Caco-2 (cell line): ENCODE results near the gene KLHL6. TPM values are rescaled to one million over a fixed set of nuclear protein-coding genes. Genes with fewer than 3 reads are reported as not detected.

Experiments
- BruUV-seq: library from RNA; stranded (reverse); fragments of 400-500 nt; replicated peaks from 2 replicates; lab custom pipeline; 2021; lab: Mats Ljungman, UMichigan
- CTCF ChIA-PET: fragments of 300-600 bp; sonication (Branson Sonifier 250); formaldehyde crosslinking; loops from one replicate; lab custom pipeline; 2022; ENCODE audit warnings: antibody characterized with exemption; lab: Charles Lee
- POLR2A ChIA-PET: fragments of 300-600 bp; sonication (Branson Sonifier 250); formaldehyde crosslinking; loops from one replicate; lab custom pipeline; 2022; ENCODE audit warnings: antibody characterized with exemption; lab: Charles Lee
- DNase-seq, 2 experiments: peaks; one replicate each; pipeline versions ENCODE4 v3.0.0 to v3.0.0-alpha.2; 2020 to 2022
- H3K27me3 ChIP-seq: replicated peaks from 2 replicates; pipeline ENCODE4 v1.6.0; 2011; ENCODE audit warnings: low read length; ENCODE audit not compliant: control insufficient read depth, insufficient read depth
- H3K36me3 ChIP-seq: 2 replicates; pipeline ENCODE4 v1.5.1; 2011; ENCODE audit warnings: low read length; ENCODE audit not compliant: control insufficient read depth, insufficient read depth
- H3K4me1 ChIP-seq: fragments of 250-450 bp; sonication (Bioruptor Pico); 2 replicates; pipeline ENCODE4 v1.5.1; 2020; ENCODE audit warnings: mild to moderate bottlenecking
- H3K4me3 ChIP-seq: 2 replicates; pipeline ENCODE4 v1.5.1; 2011; ENCODE audit warnings: low read depth, mild to moderate bottlenecking, control low read depth, low read length
- H3K9me3 ChIP-seq: fragments of 250-450 bp; sonication (Bioruptor Pico); 2 replicates; pipeline ENCODE4 v1.5.1; 2020; ENCODE audit warnings: mild to moderate bottlenecking, moderate library complexity
- H3K27ac Mint-ChIP-seq: one replicate; pipeline ENCODE4 v1.8.0; 2022; ENCODE audit warnings: mixed read lengths; ENCODE audit not compliant: unreplicated experiment
- H3K27me3 Mint-ChIP-seq: one replicate; pipeline ENCODE4 v1.8.0; 2022; ENCODE audit warnings: mixed read lengths; ENCODE audit not compliant: insufficient read depth, unreplicated experiment
- H3K36me3 Mint-ChIP-seq: one replicate; pipeline ENCODE4 v1.8.0; 2022; ENCODE audit warnings: mild to moderate bottlenecking, mixed read lengths; ENCODE audit not compliant: insufficient read depth, unreplicated experiment
- H3K4me1 Mint-ChIP-seq: one replicate; pipeline ENCODE4 v1.8.0; 2022; ENCODE audit warnings: low read depth, mixed read lengths; ENCODE audit not compliant: unreplicated experiment
- H3K4me3 Mint-ChIP-seq: one replicate; pipeline ENCODE4 v1.8.0; 2022; ENCODE audit warnings: mild to moderate bottlenecking, moderate library complexity, mixed read lengths; ENCODE audit not compliant: unreplicated experiment
- H3K9me3 Mint-ChIP-seq: one replicate; pipeline ENCODE4 v1.8.0; 2022; ENCODE audit warnings: mixed read lengths; ENCODE audit not compliant: unreplicated experiment
- CTCF ChIP-seq, 2 experiments: fragments of 200-600 bp in 1 of 2; IDR thresholded peaks; 1 replicate in 1 of 2; 2 replicates in 1 of 2; pipeline versions ENCODE4 v1.5.1 to v1.8.0; 2011 to 2022; ENCODE audit warnings: antibody characterized with exemption in 1 of 2, control low read depth in 1 of 2, inconsistent platforms in 1 of 2, low read depth in 1 of 2, low read length in 1 of 2, mild to moderate bottlenecking in 1 of 2, moderate library complexity in 1 of 2; ENCODE audit not compliant: insufficient read depth in 1 of 2, severe bottlenecking in 1 of 2, unreplicated experiment in 1 of 2
- intact Hi-C: fragments of 100-400 bp; cut with micrococcal nuclease; formaldehyde crosslinking; loops from one replicate; pipeline ENCODE4 v1.10.0; 2022; ENCODE audit not compliant: unreplicated experiment
- total RNA-seq: library from RNA; stranded (reverse); gene quantifications from 2 replicates; pipeline ENCODE4 v1.2.3, GENCODE V29; 2022

Gene KLHL6
- total RNA-seq, 1 experiment from 2014 or later, result not detected

GRCh38 chr3:183449791-183450190 is 105.7 kb downstream of the KLHL6 start:
- ChIA-PET CTCF (interaction anchor here (1.5 kb wide), 1 partner anchor 16 kb away, joined by 3 read pairs; no protein-coding TSS in a partner anchor), POLR2A (interaction anchor here (0.6 kb wide), 1 partner anchor 248 kb away, joined by 4 read pairs; the partner anchor contains the start of gene YEATS2)
- H3K4me1 ChIP-seq, result no peaks in the 10 kb centered on the region
- no TSS peak for BruUV-seq
- no peak overlapping the region for H3K4me3 ChIP-seq
- intact Hi-C loops, result loop anchor here (5.0 kb wide), 1 partner anchor 57 kb away; no protein-coding TSS in a partner anchor
- H3K9me3 Mint-ChIP-seq, result no peaks in the 10 kb centered on the region
- H3K36me3 Mint-ChIP-seq, result peaks cover 16% of the 10 kb centered on the region
- no peaks in the 10 kb centered on the region for H3K27me3 ChIP-seq
- DNase-seq, result no peak
- no peaks in the 10 kb centered on the region for H3K9me3 ChIP-seq
- no peaks in the 10 kb centered on the region for H3K27me3 Mint-ChIP-seq
- H3K4me1 Mint-ChIP-seq, result peaks cover 13% of the 10 kb centered on the region
- no peak for TF ChIP-seq CTCF (IDR thresholded peaks at IDR 0.05; ENCODE audit: insufficient read depth in 1 of 2, low read depth in 1 of 2, low read length in 1 of 2, severe bottlenecking in 1 of 2, unreplicated experiment in 1 of 2)
- H3K36me3 ChIP-seq, result no peaks in the 10 kb centered on the region
- no peak overlapping the region for H3K4me3 Mint-ChIP-seq
- H3K27ac Mint-ChIP-seq, result no peak overlapping the region

GRCh38 chr3:183449391-183449790 is 106.1 kb downstream of the KLHL6 start:
- H3K36me3 ChIP-seq, result no peaks in the 10 kb centered on the region
- DNase-seq, result no peak
- H3K4me1 Mint-ChIP-seq, result peaks cover 13% of the 10 kb centered on the region
- no TSS peak for BruUV-seq
- H3K4me3 Mint-ChIP-seq, result no peak overlapping the region
- ChIA-PET POLR2A (interaction anchor here (0.6 kb wide), 1 partner anchor 248 kb away, joined by 4 read pairs; the partner anchor contains the start of gene YEATS2), CTCF (interaction anchor here (1.5 kb wide), 1 partner anchor 15 kb away, joined by 3 read pairs; no protein-coding TSS in a partner anchor)
- no peaks in the 10 kb centered on the region for H3K4me1 ChIP-seq
- no peak overlapping the region for H3K4me3 ChIP-seq
- H3K27me3 Mint-ChIP-seq, result no peaks in the 10 kb centered on the region
- intact Hi-C loops, result loop anchor here (5.0 kb wide), 1 partner anchor 57 kb away; no protein-coding TSS in a partner anchor
- no peak overlapping the region for H3K27ac Mint-ChIP-seq
- H3K9me3 Mint-ChIP-seq, result peaks cover 3% of the 10 kb centered on the region
- H3K27me3 ChIP-seq, result no peaks in the 10 kb centered on the region
- TF ChIP-seq CTCF (IDR thresholded peaks at IDR 0.05; ENCODE audit: insufficient read depth in 1 of 2, low read depth in 1 of 2, low read length in 1 of 2, severe bottlenecking in 1 of 2, unreplicated experiment in 1 of 2), result no peak
- peaks cover 14% of the 10 kb centered on the region for H3K36me3 Mint-ChIP-seq
- H3K9me3 ChIP-seq, result peaks cover 2% of the 10 kb centered on the region; the same call in 1 of the 2 replicates

- no peaks in the 10 kb centered on the region for H3K36me3 ChIP-seq
- DNase-seq, result no peak
- no peaks in the 10 kb centered on the region for H3K27me3 ChIP-seq
- no peaks in the 10 kb centered on the region for H3K4me1 ChIP-seq
- H3K27ac Mint-ChIP-seq, result peak overlapping the region; percentile 69
- no peak for TF ChIP-seq CTCF (IDR thresholded peaks at IDR 0.05; ENCODE audit: insufficient read depth in 1 of 2, low read depth in 1 of 2, low read length in 1 of 2, severe bottlenecking in 1 of 2, unreplicated experiment in 1 of 2)
- peaks cover 11% of the 10 kb centered on the region for H3K9me3 Mint-ChIP-seq
- H3K4me1 Mint-ChIP-seq, result peaks cover 13% of the 10 kb centered on the region
- no TSS peak for BruUV-seq
- H3K36me3 Mint-ChIP-seq, result peaks cover 7% of the 10 kb centered on the region
- no peaks in the 10 kb centered on the region for H3K27me3 Mint-ChIP-seq
- H3K4me3 Mint-ChIP-seq, result peak overlapping the region; percentile 82
- H3K4me3 ChIP-seq, result peak overlapping the region; percentile 95
- ChIA-PET POLR2A (no interaction called here), CTCF (interaction anchor here (0.6 to 1.5 kb wide), 2 partner anchors 14 to 169 kb away, joined by 3 to 4 read pairs; no protein-coding TSS in a partner anchor)
- intact Hi-C loops, result loop anchor here (5.0 kb wide), 1 partner anchor 56 kb away; no protein-coding TSS in a partner anchor
- H3K9me3 ChIP-seq, result peaks cover 10% of the 10 kb centered on the region
These were observed 107.0 kb downstream of the KLHL6 start for GRCh38 chr3:183448369-183449128.
